Hepatocyte (in vitro differentiated cells): ENCODE results near the gene ACYP2. TPM values are rescaled to one million over a fixed set of nuclear protein-coding genes. Genes with fewer than 3 reads are reported as not detected.

Experiments
- DNase-seq: peaks from one replicate; pipeline ENCODE4 v3.0.0-alpha.2; 2016; ENCODE audit warnings: low spot score
- H2AFZ ChIP-seq: fragments of 200-600 bp; sonication (generic); 2 replicates; pipeline ENCODE4 v1.6.0; 2016; ENCODE audit warnings: antibody characterized with exemption, mild to moderate bottlenecking
- H3K27ac ChIP-seq: fragments of 200-600 bp; sonication (generic); 2 replicates; pipeline ENCODE4 v1.5.1; 2016; ENCODE audit warnings: mild to moderate bottlenecking
- H3K27me3 ChIP-seq: fragments of 200-600 bp; sonication (generic); 2 replicates; pipeline ENCODE4 v1.6.1; 2016
- H3K36me3 ChIP-seq: fragments of 200-600 bp; sonication (generic); replicated peaks from 2 replicates; pipeline ENCODE4 v1.5.1; 2016; ENCODE audit warnings: low read depth; ENCODE audit not compliant: insufficient read depth
- H3K4me1 ChIP-seq: fragments of 200-600 bp; sonication (generic); 2 replicates; pipeline ENCODE4 v1.5.1; 2016; ENCODE audit warnings: mild to moderate bottlenecking, moderate library complexity; ENCODE audit not compliant: insufficient read depth
- H3K4me2 ChIP-seq: fragments of 200-600 bp; sonication (generic); 2 replicates; pipeline ENCODE4 v1.6.0; 2016
- H3K4me3 ChIP-seq: fragments of 200-600 bp; sonication (generic); 2 replicates; pipeline ENCODE4 v1.5.1; 2016; ENCODE audit warnings: mild to moderate bottlenecking
- H3K79me2 ChIP-seq: fragments of 200-600 bp; sonication (generic); 2 replicates; pipeline ENCODE4 v1.6.0; 2017; ENCODE audit warnings: mild to moderate bottlenecking
- H3K9me2 ChIP-seq: fragments of 200-600 bp; sonication (generic); replicated peaks from 2 replicates; pipeline ENCODE4 v1.6.0; 2017; ENCODE audit warnings: mild to moderate bottlenecking; ENCODE audit not compliant: insufficient read depth
- H3K9me3 ChIP-seq: fragments of 200-600 bp; sonication (generic); 2 replicates; pipeline ENCODE4 v1.5.1; 2016; ENCODE audit warnings: low read depth, mild to moderate bottlenecking
- H4K20me1 ChIP-seq: fragments of 200-600 bp; sonication (generic); 2 replicates; pipeline ENCODE4 v1.6.0; 2016; ENCODE audit warnings: mild to moderate bottlenecking; ENCODE audit not compliant: insufficient read depth, poor library complexity, severe bottlenecking
- CTCF ChIP-seq: fragments of 200-600 bp; sonication (generic); IDR thresholded peaks from 2 replicates; pipeline ENCODE4 v1.5.1; 2016; ENCODE audit warnings: antibody characterized with exemption, mild to moderate bottlenecking; ENCODE audit not compliant: poor library complexity
- EZH2 ChIP-seq: fragments of 200-600 bp; sonication (generic); IDR thresholded peaks from 2 replicates; pipeline ENCODE4 v1.6.1; 2016; ENCODE audit warnings: antibody characterized with exemption, mild to moderate bottlenecking, borderline replicate concordance
- EZH2phosphoT487 ChIP-seq: fragments of 200-600 bp; sonication (generic); IDR thresholded peaks from one replicate; pipeline ENCODE4 v1.6.1; 2018; ENCODE audit warnings: antibody characterized with exemption, mild to moderate bottlenecking, low read depth, moderate library complexity; ENCODE audit not compliant: unreplicated experiment, severe bottlenecking
- WGBS: methylation state at CpG from one replicate; pipeline ENCODE4 v1.1.6; 2016; ENCODE audit warnings: low lambda C conversion rate; ENCODE audit errors: missing lambda C conversion rate; 5-methylcytosine and 5-hydroxymethylcytosine counted together
- polyA plus RNA-seq: library from polyadenylated mRNA; unstranded; fragments of >200 nt; fragmentation: Nextera tagmentation; extraction: Ambion mirVana; gene quantifications from 2 replicates; pipeline ENCODE4 v1.2.1, GENCODE V29; 2016
- total RNA-seq: library from RNA; depleted of rRNA; stranded (reverse); fragments of >200 nt; gene quantifications from 2 replicates; pipeline ENCODE4 v1.2.3, GENCODE V29; 2014

The ACYP2 gene
- total and polyA plus RNA-seq, 2 experiments from 2014 or later: 22.5 to 30.9 TPM

GRCh38 chr2:54139210-54139609 is 23.8 kb downstream of the ACYP2 start:
- Histone ChIP-seq H3K36me3 (no peaks in the 10 kb centered on the region), H3K27me3 (no peaks in the 10 kb centered on the region), H3K9me2 (no peaks in the 10 kb centered on the region), H4K20me1 (no peaks in the 10 kb centered on the region), H3K4me3 (no peak overlapping the region), H3K4me2 (no peak overlapping the region), H3K79me2 (no peaks in the 10 kb centered on the region), H2AFZ (no peak overlapping the region), H3K27ac (no peak overlapping the region), H3K4me1 (no peaks in the 10 kb centered on the region), H3K9me3 (no peaks in the 10 kb centered on the region)
- TF ChIP-seq CTCF (no peak), EZH2 (no peak), EZH2phosphoT487 (no peak)
- 78% methylated on average over 4 of the region's 4 CpGs for WGBS
- no peak for DNase-seq

- H3K4me2 ChIP-seq: no peak overlapping the region
- no peaks in the 10 kb centered on the region for H3K27me3 ChIP-seq
- H3K79me2 ChIP-seq: no peaks in the 10 kb centered on the region
- WGBS: 65% methylated on average over 2 of the region's 2 CpGs
- no peaks in the 10 kb centered on the region for H3K9me2 ChIP-seq
- H3K4me1 ChIP-seq: no peaks in the 10 kb centered on the region
- H3K9me3 ChIP-seq: no peaks in the 10 kb centered on the region
- no peaks in the 10 kb centered on the region for H4K20me1 ChIP-seq
- H2AFZ ChIP-seq: no peak overlapping the region
- H3K27ac ChIP-seq: no peak overlapping the region
- TF ChIP-seq EZH2phosphoT487: no peak
- no peak for TF ChIP-seq EZH2
- TF ChIP-seq CTCF: no peak
- no peak for DNase-seq
- H3K36me3 ChIP-seq: no peaks in the 10 kb centered on the region
- no peak overlapping the region for H3K4me3 ChIP-seq
Measured at GRCh38 chr2:54143780-54144179, 28.4 kb downstream of the ACYP2 start.

GRCh38 chr2:54148391-54148790 is 33.0 kb downstream of the ACYP2 start:
- Histone ChIP-seq H3K79me2 (no peaks in the 10 kb centered on the region), H3K4me2 (no peak overlapping the region), H3K36me3 (no peaks in the 10 kb centered on the region), H3K4me3 (no peak overlapping the region), H3K4me1 (no peaks in the 10 kb centered on the region), H4K20me1 (no peaks in the 10 kb centered on the region), H3K27ac (no peak overlapping the region), H3K9me2 (no peaks in the 10 kb centered on the region), H3K27me3 (no peaks in the 10 kb centered on the region), H2AFZ (no peak overlapping the region), H3K9me3 (no peaks in the 10 kb centered on the region)
- no peak for DNase-seq
- WGBS: 90% methylated on average over 2 of the region's 2 CpGs
- no peak for TF ChIP-seq CTCF
- TF ChIP-seq EZH2phosphoT487: no peak
